Mesendoderm (in vitro differentiated cells): ENCODE data around the gene GBF1.

ENCODE experiments used
- DNase-seq: peaks from one replicate; pipeline ENCODE4 v3.0.0; 2013
- H2AK5ac ChIP-seq: 2 replicates; pipeline ENCODE4 v1.6.1; 2013; ENCODE audit warnings: low read length, inconsistent platforms
- H2BK120ac ChIP-seq: 2 replicates; pipeline ENCODE4 v1.6.1; 2013; ENCODE audit warnings: low read depth, mild to moderate bottlenecking, low read length, moderate library complexity, mixed read lengths
- H2BK15ac ChIP-seq: replicated peaks from 2 replicates; pipeline ENCODE4 v1.6.1; 2013; ENCODE audit warnings: low read depth, mild to moderate bottlenecking, moderate library complexity
- H2BK5ac ChIP-seq: 2 replicates; pipeline ENCODE4 v1.6.1; 2013; ENCODE audit warnings: low read length, inconsistent platforms
- H3K18ac ChIP-seq: 2 replicates; pipeline ENCODE4 v1.6.1; 2013; ENCODE audit warnings: mild to moderate bottlenecking, low read length, mixed read lengths
- H3K23ac ChIP-seq: one replicate; pipeline ENCODE4 v1.6.1; 2013; ENCODE audit warnings: low read length
- H3K27ac ChIP-seq: 2 replicates; pipeline ENCODE4 v1.5.1; 2013; ENCODE audit warnings: low read depth, mild to moderate bottlenecking, inconsistent platforms, low read length, moderate library complexity
- H3K27me3 ChIP-seq: 2 replicates; pipeline ENCODE4 v1.6.1; 2013; ENCODE audit warnings: low read length, control low read depth, mild to moderate bottlenecking, inconsistent platforms; ENCODE audit not compliant: insufficient read depth, poor library complexity
- H3K36me3 ChIP-seq: 2 replicates; pipeline ENCODE4 v1.6.1; 2013; ENCODE audit warnings: low read length, inconsistent platforms; ENCODE audit not compliant: control insufficient read depth, insufficient read depth
- H3K4ac ChIP-seq: one replicate; pipeline ENCODE4 v1.6.1; 2013; ENCODE audit warnings: low read depth, mild to moderate bottlenecking, low read length, moderate library complexity
- H3K4me1 ChIP-seq: 2 replicates; pipeline ENCODE4 v1.6.1; 2013; ENCODE audit warnings: low read depth, low read length, inconsistent platforms; ENCODE audit not compliant: control insufficient read depth
- H3K4me2 ChIP-seq: 2 replicates; pipeline ENCODE4 v1.6.1; 2013; ENCODE audit warnings: low read length
- H3K4me3 ChIP-seq: 2 replicates; pipeline ENCODE4 v1.5.1; 2013; ENCODE audit warnings: mild to moderate bottlenecking, low read length
- H3K56ac ChIP-seq: one replicate; pipeline ENCODE4 v1.6.1; 2013; ENCODE audit warnings: low read length
- H3K79me1 ChIP-seq: 2 replicates; pipeline ENCODE4 v1.6.1; 2013; ENCODE audit warnings: low read length, inconsistent platforms
- H3K79me2 ChIP-seq: 2 replicates; pipeline ENCODE4 v1.6.1; 2013; ENCODE audit warnings: mild to moderate bottlenecking, low read length; ENCODE audit not compliant: control insufficient read depth, insufficient read depth
- H3K9ac ChIP-seq: 2 replicates; pipeline ENCODE4 v1.6.1; 2013; ENCODE audit warnings: low read length, inconsistent platforms
- H4K5ac ChIP-seq: one replicate; pipeline ENCODE4 v1.6.1; 2013; ENCODE audit warnings: low read length
- H4K8ac ChIP-seq: one replicate; pipeline ENCODE4 v1.6.1; 2013; ENCODE audit warnings: low read depth, mild to moderate bottlenecking, control low read depth, low read length, moderate library complexity
- WGBS: extraction: QIAGEN DNeasy Blood & Tissue Kit; methylation state at CpG from one replicate; pipeline ENCODE4 v1.1.7; 2013; ENCODE audit warnings: low lambda C conversion rate, missing lambda C conversion rate; ENCODE audit not compliant: insufficient coverage; ENCODE audit errors: extremely low coverage; 5-methylcytosine and 5-hydroxymethylcytosine counted together

GBF1 gene

GRCh38 chr10:102416283-102416682, 171.0 kb downstream of the GBF1 start:
- no peaks in the 10 kb centered on the region for H3K79me1 ChIP-seq
- no peak overlapping the region for H3K9ac ChIP-seq
- no peak overlapping the region for H3K4me3 ChIP-seq
- no peak overlapping the region for H3K27ac ChIP-seq
- H3K18ac ChIP-seq, result no peak overlapping the region
- H3K4me2 ChIP-seq, result no peak overlapping the region
- H2BK120ac ChIP-seq, result no peak overlapping the region
- WGBS, result no CpG with 5 or more reads among the region's 9 CpGs
- H3K79me2 ChIP-seq, result no peaks in the 10 kb centered on the region
- H2BK15ac ChIP-seq, result no peak overlapping the region
- no peak overlapping the region for H3K4ac ChIP-seq
- no peak overlapping the region for H3K23ac ChIP-seq
- DNase-seq, result no peak
- no peaks in the 10 kb centered on the region for H3K36me3 ChIP-seq
- peaks cover 2% of the 10 kb centered on the region for H3K27me3 ChIP-seq
- H3K4me1 ChIP-seq, result peaks cover 1% of the 10 kb centered on the region
- H3K56ac ChIP-seq, result no peak overlapping the region
- H2AK5ac ChIP-seq, result no peak overlapping the region
- H4K5ac ChIP-seq, result no peak overlapping the region
- H2BK5ac ChIP-seq, result no peak overlapping the region
- no peak overlapping the region for H4K8ac ChIP-seq

GRCh38 chr10:102416695-102417094, 171.4 kb downstream of the GBF1 start:
- Histone ChIP-seq H3K79me2 (no peaks in the 10 kb centered on the region), H2AK5ac (no peak overlapping the region), H4K5ac (no peak overlapping the region), H3K4me3 (no peak overlapping the region), H3K56ac (no peak overlapping the region), H3K4me2 (no peak overlapping the region), H3K27me3 (no peaks in the 10 kb centered on the region), H3K4ac (no peak overlapping the region), H3K4me1 (peaks cover 1% of the 10 kb centered on the region), H2BK5ac (no peak overlapping the region), H3K36me3 (no peaks in the 10 kb centered on the region), H2BK15ac (no peak overlapping the region), H3K79me1 (no peaks in the 10 kb centered on the region), H2BK120ac (no peak overlapping the region), H3K23ac (no peak overlapping the region), H3K9ac (no peak overlapping the region), H4K8ac (no peak overlapping the region), H3K18ac (no peak overlapping the region), H3K27ac (no peak overlapping the region)
- no CpG with 5 or more reads among the region's 20 CpGs for WGBS
- DNase-seq, result no peak

GRCh38 chr10:102418622-102419268, 173.4 kb downstream of the GBF1 start, which contains the start of gene PSD:
PSD (minus strand) TSS chr10:102418785; CDS start chr10:102417038, 1,747 bp downstream.
- H2BK5ac ChIP-seq, result no peak within 1 kb of the TSS
- peak within 1 kb of the TSS; percentile 98 for H3K56ac ChIP-seq
- H3K79me2 ChIP-seq, result no peaks in the 10 kb centered on the region
- no peak within 1 kb of the TSS for H3K18ac ChIP-seq
- peak within 1 kb of the TSS; percentile 83 for H3K4me3 ChIP-seq
- peaks cover 7% of the 10 kb centered on the region for H3K4me1 ChIP-seq
- no peak for DNase-seq
- H3K9ac ChIP-seq, result peak within 1 kb of the TSS; percentile 82
- H3K4ac ChIP-seq, result no peak within 1 kb of the TSS
- H3K27ac ChIP-seq, result no peak within 1 kb of the TSS
- H2BK15ac ChIP-seq, result no peak within 1 kb of the TSS
- no peak within 1 kb of the TSS for H4K5ac ChIP-seq
- WGBS, result no CpG with 5 or more reads among the region's 45 CpGs
- no peaks in the 10 kb centered on the region for H3K27me3 ChIP-seq
- no peak within 1 kb of the TSS for H2BK120ac ChIP-seq
- no peak within 1 kb of the TSS for H4K8ac ChIP-seq
- no peaks in the 10 kb centered on the region for H3K79me1 ChIP-seq
- H3K36me3 ChIP-seq, result no peaks in the 10 kb centered on the region
- peak within 1 kb of the TSS; percentile 94 for H3K4me2 ChIP-seq
- no peak within 1 kb of the TSS for H2AK5ac ChIP-seq
- H3K23ac ChIP-seq, result no peak within 1 kb of the TSS

GRCh38 chr10:102419269-102420180, 174.2 kb downstream of the GBF1 start:
- H3K4me3 ChIP-seq, result peak overlapping the region; percentile 83
- H3K79me2 ChIP-seq, result no peaks in the 10 kb centered on the region
- H3K79me1 ChIP-seq, result no peaks in the 10 kb centered on the region
- no peaks in the 10 kb centered on the region for H3K36me3 ChIP-seq
- no CpG with 5 or more reads among the region's 54 CpGs for WGBS
- no peak overlapping the region for H2BK5ac ChIP-seq
- H3K18ac ChIP-seq, result no peak overlapping the region
- no peak overlapping the region for H3K27ac ChIP-seq
- DNase-seq, result peak; percentile 69
- H3K56ac ChIP-seq, result peak overlapping the region; percentile 98
- no peak overlapping the region for H3K23ac ChIP-seq
- H3K4me1 ChIP-seq, result peaks cover 7% of the 10 kb centered on the region
- H4K8ac ChIP-seq, result no peak overlapping the region
- no peak overlapping the region for H2AK5ac ChIP-seq
- H3K4ac ChIP-seq, result no peak overlapping the region
- no peak overlapping the region for H2BK120ac ChIP-seq
- no peaks in the 10 kb centered on the region for H3K27me3 ChIP-seq
- H3K4me2 ChIP-seq, result peak overlapping the region; percentile 94
- H3K9ac ChIP-seq, result peak overlapping the region; percentile 82
- H4K5ac ChIP-seq, result no peak overlapping the region
- no peak overlapping the region for H2BK15ac ChIP-seq

GRCh38 chr10:102420181-102420713, 174.9 kb downstream of the GBF1 start:
- no CpG with 5 or more reads among the region's 21 CpGs for WGBS
- peak overlapping the region; percentile 82 for H3K9ac ChIP-seq
- no peak overlapping the region for H2BK120ac ChIP-seq
- H3K4me2 ChIP-seq, result peak overlapping the region; percentile 94
- no peak overlapping the region for H3K23ac ChIP-seq
- no peaks in the 10 kb centered on the region for H3K27me3 ChIP-seq
- H2AK5ac ChIP-seq, result no peak overlapping the region
- peak overlapping the region; percentile 98 for H3K56ac ChIP-seq
- peak overlapping the region; percentile 83 for H3K4me3 ChIP-seq
- H3K27ac ChIP-seq, result no peak overlapping the region
- peak; percentile 40 for DNase-seq
- H3K4ac ChIP-seq, result no peak overlapping the region
- H4K8ac ChIP-seq, result no peak overlapping the region
- H3K18ac ChIP-seq, result no peak overlapping the region
- H3K79me2 ChIP-seq, result no peaks in the 10 kb centered on the region
- H2BK15ac ChIP-seq, result no peak overlapping the region
- no peaks in the 10 kb centered on the region for H3K36me3 ChIP-seq
- no peaks in the 10 kb centered on the region for H3K79me1 ChIP-seq
- no peak overlapping the region for H4K5ac ChIP-seq
- no peak overlapping the region for H2BK5ac ChIP-seq
- peaks cover 7% of the 10 kb centered on the region for H3K4me1 ChIP-seq
